ENCODE results near the gene ALDOC. TPM values are rescaled to one million over a fixed set of nuclear protein-coding genes. Genes with fewer than 3 reads are reported as not detected.

The ALDOC gene
- total RNA-seq (2022; extraction: Qiagen RNA extraction), result 1.6 to 2.8 TPM (median 2.1 TPM) in 5 replicates

DNA sequence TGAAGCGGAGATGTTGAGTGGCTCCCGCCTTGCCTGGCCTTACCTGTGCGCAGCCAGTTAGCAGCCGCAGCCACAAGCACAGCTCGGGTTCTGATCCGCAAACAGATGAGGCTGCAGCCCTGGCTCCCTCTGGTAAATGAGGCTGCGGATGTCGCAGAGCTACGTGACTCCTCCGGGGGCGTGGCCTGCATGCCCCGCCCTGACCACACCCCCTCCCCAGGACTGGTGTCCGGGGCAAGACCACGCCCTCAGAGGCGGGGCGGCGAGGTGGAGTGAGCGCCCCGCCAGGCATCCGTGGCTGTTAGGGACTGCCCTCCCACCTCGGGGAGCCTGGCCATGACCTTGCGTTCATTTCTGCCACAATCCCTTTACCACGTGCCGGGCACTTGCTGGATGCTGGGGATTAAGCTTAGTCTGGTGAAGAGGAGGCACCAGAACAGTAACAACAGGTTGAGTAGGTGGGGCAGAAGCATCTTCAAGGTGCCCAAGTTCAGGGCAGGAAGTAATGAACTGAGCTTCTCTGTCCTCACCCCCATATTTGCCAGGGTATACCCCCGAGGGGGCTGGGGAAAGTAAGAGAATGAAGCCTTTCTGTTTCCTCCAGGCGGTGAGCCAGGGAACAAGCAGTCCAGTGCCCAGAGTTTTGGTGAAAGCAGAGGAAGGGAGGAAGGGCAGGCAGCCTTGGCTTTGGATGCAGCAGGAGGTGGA lies at the start of gene ALDOC:
TSS of gene ALDOC (minus strand) at position 138 of the 708 bp plus-strand sequence. CDS start 1,363 bp downstream, outside the sequence.

DNA sequence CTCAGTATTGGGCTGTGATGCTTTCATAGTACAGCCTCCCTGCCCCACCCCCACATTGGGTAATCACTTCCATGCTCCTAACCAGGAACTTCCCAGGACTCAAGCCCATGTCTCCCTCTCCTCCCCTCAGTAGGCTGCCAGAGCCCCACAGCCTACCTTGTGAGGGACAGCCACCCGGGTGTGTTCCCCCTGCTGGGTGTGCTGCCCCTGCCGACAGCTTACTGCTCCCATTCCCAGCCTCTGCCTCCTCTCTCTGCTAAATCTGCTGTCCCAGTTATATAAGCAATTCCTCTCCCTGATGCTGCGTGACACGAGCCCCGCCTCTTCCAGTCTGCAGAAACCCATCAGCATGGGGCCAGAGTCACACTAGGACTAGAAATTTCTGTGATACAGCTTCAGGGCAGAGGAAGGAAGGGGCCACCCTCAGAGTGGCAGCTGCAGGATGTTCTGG lies 37.3 kb upstream of the ALDOC start, which contains the start of gene RSKR:
TSS of gene RSKR (minus strand) at position 255 of the 451 bp plus-strand sequence. CDS start at position 231, 24 bp downstream.

DNA sequence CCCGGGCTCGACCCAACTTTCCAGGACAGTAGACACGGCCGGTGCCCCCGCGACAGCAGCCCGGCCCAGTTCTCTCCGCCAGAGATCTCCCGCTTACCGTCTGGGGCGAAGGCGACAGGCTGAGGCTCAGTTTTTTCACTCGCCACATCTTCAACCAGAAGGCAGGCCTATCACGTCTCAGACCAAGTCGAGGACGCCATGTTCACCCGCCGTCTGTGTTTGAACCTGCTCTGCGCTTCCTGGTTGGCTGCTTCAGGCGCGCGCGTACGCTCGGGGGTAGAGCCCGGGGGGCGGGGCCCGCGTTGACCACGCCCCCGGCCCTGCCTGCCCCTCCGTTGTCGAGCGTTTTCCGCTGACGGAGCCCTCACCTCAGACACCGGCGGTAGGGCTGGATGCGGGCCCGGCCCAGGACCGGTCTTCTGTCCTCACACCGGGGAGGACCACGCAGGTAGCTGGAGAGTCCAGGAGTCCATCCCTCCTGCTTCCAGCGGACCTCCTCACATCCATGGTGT lies 22.2 kb upstream of the ALDOC start, which contains the start of gene SPAG5:
TSS of gene SPAG5 (minus strand) at position 227 of the 512 bp plus-strand sequence. CDS start at position 148, 79 bp downstream.

DNA sequence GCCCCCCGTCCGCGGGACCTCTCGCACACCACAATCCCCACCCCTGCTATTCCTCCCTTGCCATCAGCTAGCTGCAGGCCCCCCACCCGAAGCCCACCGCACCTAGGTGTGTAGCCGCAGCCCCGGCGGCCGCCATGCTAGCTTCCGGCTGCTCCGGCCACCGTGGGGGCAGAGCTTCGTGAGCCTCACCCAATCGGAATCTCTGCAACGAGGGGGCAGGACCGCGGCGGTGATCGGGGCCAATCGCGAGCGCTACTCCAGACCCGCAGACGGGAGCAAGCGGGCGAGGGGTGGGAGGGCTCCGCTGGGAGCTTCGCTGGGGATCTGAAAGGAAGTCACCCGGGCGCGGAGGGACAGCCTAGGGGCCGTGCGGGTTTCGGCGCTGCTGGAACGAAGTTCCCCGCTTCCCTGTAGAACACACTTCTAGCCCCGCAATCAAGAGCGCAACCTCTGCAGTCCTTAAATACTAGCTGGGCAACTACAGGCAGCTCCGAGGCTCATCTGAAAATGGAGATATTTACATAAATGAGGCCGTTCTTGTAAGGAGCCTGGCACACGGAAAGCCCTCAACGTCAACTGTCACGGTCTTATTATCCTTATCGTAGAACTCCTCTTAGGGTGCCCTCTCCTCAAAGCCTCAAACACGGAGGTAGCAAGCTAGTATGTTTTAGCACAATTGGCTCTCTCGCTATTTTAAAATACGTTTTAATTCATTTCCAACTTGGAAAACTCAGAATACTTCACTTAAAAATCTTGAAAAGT lies 5.2 kb downstream of the ALDOC start, which contains the start of gene PIGS:
TSS of gene PIGS (minus strand) at position 164 of the 762 bp plus-strand sequence. CDS start at position 136, 28 bp downstream.

DNA sequence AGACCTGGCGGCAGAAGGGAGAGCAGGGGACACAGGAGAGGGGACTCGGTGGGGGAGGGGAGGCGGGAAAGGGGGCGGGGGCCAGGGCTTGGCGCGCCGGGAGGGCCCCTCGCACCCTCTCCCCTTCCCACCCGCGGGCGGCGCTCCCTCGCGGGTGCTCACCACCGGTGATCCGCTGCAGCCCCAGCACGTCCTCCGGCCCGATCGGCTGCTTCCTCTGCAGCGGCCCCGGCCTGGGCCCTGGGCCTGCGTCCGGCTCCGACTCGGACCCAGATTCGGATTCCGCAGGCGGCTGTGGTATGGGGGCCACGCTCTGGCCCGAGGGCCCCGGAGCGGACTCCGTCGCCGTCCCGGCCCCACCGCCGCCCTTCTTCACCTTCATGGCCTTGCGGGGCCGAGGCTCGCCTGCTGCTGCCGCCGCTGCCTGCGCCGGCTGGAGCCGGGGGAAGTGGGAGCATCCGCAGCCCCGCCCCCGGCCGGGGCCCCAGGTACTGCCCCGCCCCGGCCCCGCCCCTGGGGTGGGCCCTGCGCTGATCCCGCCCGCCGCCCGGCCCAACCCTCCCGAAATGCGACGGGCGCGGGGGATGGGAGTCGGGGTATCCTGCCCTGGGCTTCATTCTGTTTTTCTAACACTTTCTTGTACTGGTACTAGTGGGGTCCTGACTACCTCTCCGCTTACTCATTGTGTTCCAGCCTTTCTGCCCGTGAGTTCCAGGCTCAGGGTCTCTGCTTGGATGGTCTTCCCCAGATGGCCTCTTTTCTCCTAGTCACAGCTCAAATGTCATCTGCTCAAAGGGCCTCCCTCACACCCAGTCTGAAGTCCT lies 24.3 kb downstream of the ALDOC start, which contains the start of gene UNC119:
TSS of gene UNC119 (minus strand) at position 449 of the 824 bp plus-strand sequence. CDS start at position 382, 67 bp downstream.

Other genes starting within 250 kb of the ALDOC start
- 53.7 to 58.8 TPM (median 57.1 TPM) in 5 replicates for gene IFT20, start 241.4 kb downstream of the ALDOC start, total RNA-seq (2022; extraction: Qiagen RNA extraction)
- gene TNFAIP1, start 241.1 kb downstream of the ALDOC start, total RNA-seq (2022; extraction: Qiagen RNA extraction), result 41.9 to 53.8 TPM (median 52.7 TPM) in 5 replicates
- 139 to 165 TPM (median 165 TPM) in 5 replicates for gene POLDIP2, start 219.4 kb downstream of the ALDOC start, total RNA-seq (2022; extraction: Qiagen RNA extraction)
- gene SEBOX, start 211.7 kb downstream of the ALDOC start, total RNA-seq (2022; extraction: Qiagen RNA extraction), result not detected in 5 replicates
- 16.9 to 24.9 TPM (median 20.6 TPM) in 5 replicates for gene VTN, start 206.6 kb downstream of the ALDOC start, total RNA-seq (2022; extraction: Qiagen RNA extraction)
- 4.4 to 7.4 TPM (median 6.2 TPM) in 5 replicates for gene SARM1, start 205.2 kb downstream of the ALDOC start, total RNA-seq (2022; extraction: Qiagen RNA extraction)
- gene SLC46A1, start 170.7 kb downstream of the ALDOC start, total RNA-seq (2022; extraction: Qiagen RNA extraction), result 15.8 to 22.8 TPM (median 20.7 TPM) in 5 replicates
- gene SLC13A2, start 103.3 kb downstream of the ALDOC start, total RNA-seq (2022; extraction: Qiagen RNA extraction), result 0.06 to 0.15 TPM (median 0.12 TPM) in 5 replicates
- 0.02 to 0.06 TPM (median 0.04 TPM) in 4 of 5 replicates, not detected in the other for gene FOXN1, start 70.5 kb downstream of the ALDOC start, total RNA-seq (2022; extraction: Qiagen RNA extraction)
- gene UNC119, start 24.3 kb downstream of the ALDOC start, total RNA-seq (2022; extraction: Qiagen RNA extraction), result 22.3 to 36.4 TPM (median 32.0 TPM) in 5 replicates
- gene PIGS, start 5.4 kb downstream of the ALDOC start, total RNA-seq (2022; extraction: Qiagen RNA extraction), result 55.5 to 65.3 TPM (median 61.2 TPM) in 5 replicates
- 69.8 to 83.9 TPM (median 78.3 TPM) in 5 replicates for gene SPAG5, start 22.1 kb upstream of the ALDOC start, total RNA-seq (2022; extraction: Qiagen RNA extraction)
- 3.0 to 5.5 TPM (median 4.8 TPM) in 5 replicates for gene RSKR, start 37.3 kb upstream of the ALDOC start, total RNA-seq (2022; extraction: Qiagen RNA extraction)
- 51.4 to 78.0 TPM (median 62.9 TPM) in 5 replicates for gene BLTP2, start 68.3 kb upstream of the ALDOC start, total RNA-seq (2022; extraction: Qiagen RNA extraction)
- gene SDF2, start 85.0 kb upstream of the ALDOC start, total RNA-seq (2022; extraction: Qiagen RNA extraction), result 82.2 to 85.5 TPM (median 83.0 TPM) in 5 replicates
- gene SUPT6H, start 85.3 kb upstream of the ALDOC start, total RNA-seq (2022; extraction: Qiagen RNA extraction), result 67.6 to 75.2 TPM (median 73.5 TPM) in 5 replicates
- 1.0 to 1.7 TPM (median 1.1 TPM) in 5 replicates for gene PROCA1, start 135.0 kb upstream of the ALDOC start, total RNA-seq (2022; extraction: Qiagen RNA extraction)
- gene RAB34, start 141.0 kb upstream of the ALDOC start, total RNA-seq (2022; extraction: Qiagen RNA extraction), result 227 to 270 TPM (median 264 TPM) in 5 replicates
- gene RPL23A, start 143.1 kb upstream of the ALDOC start, total RNA-seq (2022; extraction: Qiagen RNA extraction), result 2,007 to 2,316 TPM (median 2,128 TPM) in 5 replicates
- gene TLCD1, start 149.3 kb upstream of the ALDOC start, total RNA-seq (2022; extraction: Qiagen RNA extraction), result 31.9 to 55.5 TPM (median 50.7 TPM) in 5 replicates
- gene NEK8, start 151.9 kb upstream of the ALDOC start, total RNA-seq (2022; extraction: Qiagen RNA extraction), result 3.3 to 5.5 TPM (median 4.4 TPM) in 5 replicates
- gene TRAF4, start 167.1 kb upstream of the ALDOC start, total RNA-seq (2022; extraction: Qiagen RNA extraction), result 55.3 to 91.7 TPM (median 86.7 TPM) in 5 replicates